H1 (cell line): Measurements from ENCODE around the gene JAK2. TPM values are rescaled to one million over a fixed set of nuclear protein-coding genes. Genes with fewer than 3 reads are reported as not detected.

Experiments
- CTCF ChIA-PET: fragments of 300-600 bp; sonication (Branson Sonifier 250); formaldehyde crosslinking; loops from one replicate; lab custom pipeline; 2021; ENCODE audit not compliant: partially characterized antibody; lab: Charles Lee
- POLR2A ChIA-PET: fragments of 300-600 bp; sonication (Branson Sonifier 250); formaldehyde crosslinking; loops from one replicate; lab custom pipeline; 2021; ENCODE audit warnings: inconsistent platforms; ENCODE audit not compliant: partially characterized antibody; lab: Charles Lee
- DNase-seq, 2 experiments: peaks; one replicate each; pipeline versions ENCODE4 v3.0.0 to v3.0.0-alpha.2; 2010 to 2022; ENCODE audit warnings: low spot score in 2 of 2, low read depth in 1 of 2, mixed read lengths in 1 of 2
- FAIRE-seq: peaks from 2 replicates; lab custom pipeline; 2011; peaks lifted over from hg19 to GRCh38; lab: Jason Lieb, UNC
- H2AFZ ChIP-seq: 2 replicates; pipeline ENCODE4 v1.8.1; 2012; ENCODE audit warnings: low read length, inconsistent platforms
- H2AK5ac ChIP-seq: 2 replicates; pipeline ENCODE4 v1.6.1; 2013; ENCODE audit warnings: low read depth, low read length
- H2BK120ac ChIP-seq: replicated peaks from 2 replicates; pipeline ENCODE3; 2013; ENCODE audit warnings: low read depth, low read length, inconsistent platforms
- H2BK12ac ChIP-seq: 2 replicates; pipeline ENCODE4 v1.6.1; 2013; ENCODE audit warnings: low read depth, low read length
- H2BK15ac ChIP-seq: 2 replicates; pipeline ENCODE4 v1.6.1; 2013; ENCODE audit warnings: low read length
- H2BK20ac ChIP-seq: 2 replicates; pipeline ENCODE4 v1.6.1; 2013; ENCODE audit warnings: low read length
- H2BK5ac ChIP-seq: 2 replicates; pipeline ENCODE4 v1.6.1; 2013; ENCODE audit warnings: low read depth, low read length
- H3K14ac ChIP-seq: 2 replicates; pipeline ENCODE4 v1.6.1; 2013; ENCODE audit warnings: inconsistent platforms; ENCODE audit not compliant: insufficient read length
- H3K18ac ChIP-seq: 2 replicates; pipeline ENCODE4 v1.6.1; 2013; ENCODE audit warnings: low read length; ENCODE audit errors: extremely low read depth
- H3K23ac ChIP-seq: 2 replicates; pipeline ENCODE4 v1.6.1; 2013; ENCODE audit warnings: inconsistent platforms; ENCODE audit not compliant: insufficient read length
- H3K23me2 ChIP-seq: 2 replicates; pipeline ENCODE4 v1.6.1; 2013; ENCODE audit warnings: low read depth, low read length
- H3K27ac ChIP-seq: 2 replicates; pipeline ENCODE4 v1.6.1; 2011; ENCODE audit warnings: low read depth, low read length, inconsistent platforms
- H3K27me3 ChIP-seq, 4 experiments: replicated peaks in 1 of 4; 1 replicate in 1 of 4; 2 replicates in 3 of 4; pipeline versions ENCODE4 v1.6.1 to v1.8.1; 2011 to 2013; ENCODE audit warnings: low read length in 3 of 4, mild to moderate bottlenecking in 3 of 4, inconsistent platforms in 2 of 4, mixed read lengths in 2 of 4, moderate library complexity in 1 of 4; ENCODE audit not compliant: control insufficient read depth in 3 of 4, insufficient read depth in 3 of 4; ENCODE audit errors: extremely low read depth in 1 of 4
- H3K36me3 ChIP-seq, 4 experiments: 2 replicates each; pipeline versions ENCODE4 v1.6.1 to v1.8.1; 2011 to 2013; ENCODE audit warnings: mild to moderate bottlenecking in 4 of 4, low read length in 3 of 4, moderate library complexity in 2 of 4, control low read depth in 1 of 4, inconsistent platforms in 1 of 4; ENCODE audit not compliant: insufficient read depth in 4 of 4, control insufficient read depth in 2 of 4
- H3K4ac ChIP-seq: replicated peaks from 2 replicates; pipeline ENCODE3; 2013; ENCODE audit warnings: low read length, low read depth, mixed read lengths, inconsistent platforms; ENCODE audit not compliant: insufficient read length
- H3K4me1 ChIP-seq, 4 experiments: replicated peaks in 1 of 4; 1 replicate in 1 of 4; 2 replicates in 3 of 4; pipeline versions ENCODE4 v1.6.1 to v1.8.1; 2011 to 2013; ENCODE audit warnings: low read length in 3 of 4, inconsistent platforms in 2 of 4, mixed read lengths in 1 of 4; ENCODE audit not compliant: insufficient read depth in 4 of 4, control insufficient read depth in 3 of 4
- H3K4me2 ChIP-seq, 2 experiments: 2 replicates each; pipeline versions ENCODE4 v1.6.1 to v1.8.1; 2011 to 2013; ENCODE audit warnings: low read depth in 2 of 2, low read length in 2 of 2, control low read depth in 1 of 2, inconsistent platforms in 1 of 2, mild to moderate bottlenecking in 1 of 2; ENCODE audit not compliant: insufficient read depth in 1 of 2
- H3K4me3 ChIP-seq, 4 experiments: fragments of 200-600, 300-600 bp in 1 of 4; sonication (generic), shearing (Covaris generic), sonication (Bioruptor Twin) in 1 of 4; 2 replicates each; pipeline versions ENCODE4 v1.5.1 to v1.8.1; 2011 to 2016; ENCODE audit warnings: low read length in 4 of 4, low read depth in 3 of 4, control low read depth in 2 of 4, inconsistent platforms in 2 of 4, mild to moderate bottlenecking in 2 of 4, mixed read lengths in 1 of 4, moderate library complexity in 1 of 4; ENCODE audit not compliant: insufficient read depth in 2 of 4; ENCODE audit errors: extremely low read depth in 1 of 4
- H3K56ac ChIP-seq: replicated peaks from 2 replicates; pipeline ENCODE3; 2013; ENCODE audit warnings: low read depth, mild to moderate bottlenecking, mixed read lengths, low read length, inconsistent platforms; ENCODE audit not compliant: insufficient read length
- H3K79me1 ChIP-seq: 2 replicates; pipeline ENCODE4 v1.6.1; 2013; ENCODE audit warnings: low read depth, low read length, control low read depth
- H3K79me2 ChIP-seq, 2 experiments: 2 replicates each; pipeline versions ENCODE4 v1.6.1 to v1.8.1; 2012 to 2013; ENCODE audit warnings: low read length in 2 of 2, mild to moderate bottlenecking in 2 of 2, inconsistent platforms in 1 of 2; ENCODE audit not compliant: insufficient read depth in 2 of 2, control insufficient read depth in 1 of 2
- H3K9ac ChIP-seq, 4 experiments: replicated peaks in 1 of 4; 1 replicate in 1 of 4; 2 replicates in 3 of 4; pipeline versions ENCODE4 v1.6.1 to v1.8.1; 2011 to 2013; ENCODE audit warnings: low read depth in 3 of 4, low read length in 3 of 4, control low read depth in 2 of 4, mild to moderate bottlenecking in 2 of 4, moderate library complexity in 2 of 4, inconsistent platforms in 1 of 4; ENCODE audit errors: extremely low read depth in 1 of 4
- H3K9me3 ChIP-seq, 2 experiments: 2 replicates each; pipeline versions ENCODE4 v1.6.1 to v1.8.1; 2012 to 2013; ENCODE audit warnings: mild to moderate bottlenecking in 2 of 2, moderate library complexity in 2 of 2, control low read depth in 1 of 2, inconsistent platforms in 1 of 2, low read depth in 1 of 2, low read length in 1 of 2, mixed read lengths in 1 of 2; ENCODE audit not compliant: insufficient read depth in 2 of 2
- H4K20me1 ChIP-seq, 2 experiments: replicated peaks in 1 of 2; 2 replicates each; pipeline versions ENCODE3 to v1.8.1; 2011 to 2013; ENCODE audit warnings: inconsistent platforms in 2 of 2, low read length in 2 of 2, mild to moderate bottlenecking in 1 of 2; ENCODE audit not compliant: insufficient read depth in 2 of 2, control insufficient read depth in 1 of 2
- H4K5ac ChIP-seq: 2 replicates; pipeline ENCODE4 v1.6.1; 2013; ENCODE audit warnings: low read length, low read depth, mixed read lengths, inconsistent platforms; ENCODE audit not compliant: insufficient read length
- H4K8ac ChIP-seq: 2 replicates; pipeline ENCODE4 v1.8.0; 2013; ENCODE audit warnings: mild to moderate bottlenecking, moderate library complexity, low read length, inconsistent platforms; ENCODE audit not compliant: insufficient read depth; ENCODE audit errors: extremely low read depth
- H4K91ac ChIP-seq: replicated peaks from 2 replicates; pipeline ENCODE3; 2013; ENCODE audit warnings: low read length, mixed read lengths, inconsistent platforms; ENCODE audit not compliant: insufficient read length
- BACH1 ChIP-seq: IDR thresholded peaks from 2 replicates; pipeline ENCODE4 v1.6.1; 2012; ENCODE audit warnings: low read length, improper control_type of control experiment
- BRCA1 ChIP-seq: IDR thresholded peaks from 2 replicates; pipeline ENCODE4 v1.6.1; 2012; ENCODE audit warnings: low read depth, low read length, improper control_type of control experiment
- CEBPB ChIP-seq: IDR thresholded peaks from 2 replicates; pipeline ENCODE4 v1.6.1; 2012; ENCODE audit warnings: low read depth, low read length
- CHD2 ChIP-seq: IDR thresholded peaks from 2 replicates; pipeline ENCODE4 v1.6.1; 2012; ENCODE audit warnings: low read length, improper control_type of control experiment
- CTBP2 ChIP-seq: IDR thresholded peaks from 2 replicates; pipeline ENCODE4 v1.7.0; 2011; ENCODE audit warnings: borderline replicate concordance, mild to moderate bottlenecking, moderate library complexity, mixed read lengths, low read length; ENCODE audit not compliant: insufficient read depth, insufficient read length
- EZH2 ChIP-seq: fragments of 200-600 bp; sonication (generic); IDR thresholded peaks from 2 replicates; pipeline ENCODE4 v1.7.1; 2012; ENCODE audit warnings: low read depth, mild to moderate bottlenecking, moderate library complexity, low read length, inconsistent platforms; ENCODE audit not compliant: severe bottlenecking
- HDAC6 ChIP-seq: IDR thresholded peaks from one replicate; pipeline ENCODE4 v1.7.1; 2012; ENCODE audit warnings: low read depth, mild to moderate bottlenecking, inconsistent platforms, low read length, moderate library complexity
- JUN ChIP-seq: IDR thresholded peaks from 2 replicates; pipeline ENCODE4 v1.6.1; 2011; ENCODE audit warnings: low read depth, mild to moderate bottlenecking, improper control_type of control experiment, low read length
- PHF8 ChIP-seq: fragments of 200-600 bp; sonication (generic); conservative IDR thresholded peaks from 2 replicates; pipeline ENCODE4 v1.7.1; 2012; ENCODE audit warnings: low read depth, mild to moderate bottlenecking, inconsistent platforms, low read length, moderate library complexity
- RBBP5 ChIP-seq: IDR thresholded peaks from 2 replicates; pipeline ENCODE4 v1.7.1; 2012; ENCODE audit warnings: low read depth, mild to moderate bottlenecking, inconsistent platforms, low read length, moderate library complexity, borderline replicate concordance
- RXRA ChIP-seq: IDR thresholded peaks from 2 replicates; pipeline ENCODE4 v1.6.1; 2011; ENCODE audit warnings: low read depth, mild to moderate bottlenecking, low read length, moderate library complexity; ENCODE audit not compliant: insufficient read depth
- SIN3A ChIP-seq, 2 experiments: IDR thresholded peaks in 1 of 2; conservative IDR thresholded peaks in 1 of 2; 2 replicates each; pipeline ENCODE4 v1.6.1; 2011 to 2012; ENCODE audit warnings: low read length in 2 of 2, improper control_type of control experiment in 1 of 2, low read depth in 1 of 2, mild to moderate bottlenecking in 1 of 2
- SUZ12 ChIP-seq: fragments of 200-600 bp; sonication (generic); IDR thresholded peaks from 2 replicates; pipeline ENCODE4 v1.6.1; 2012; ENCODE audit warnings: mild to moderate bottlenecking, inconsistent platforms, low read length, moderate library complexity, mixed read lengths
- WGBS, 2 experiments: shearing (Covaris generic) in 1 of 2; methylation state at CpG; one replicate each; pipeline versions ENCODE4 v1.1.6 to v1.1.7; 2013 to 2015; ENCODE audit warnings: low lambda C conversion rate in 2 of 2, mixed read lengths in 2 of 2, inconsistent platforms in 1 of 2, low coverage in 1 of 2, missing lambda C conversion rate in 1 of 2; ENCODE audit not compliant: insufficient replicate concordance in 2 of 2, insufficient coverage in 1 of 2, insufficient read length in 1 of 2; ENCODE audit errors: extremely low coverage in 1 of 2, missing lambda C conversion rate in 1 of 2; 5-methylcytosine and 5-hydroxymethylcytosine counted together
- polyA plus RNA-seq, 7 experiments: library from polyadenylated mRNA; depleted of rRNA in 3 of 7; stranded (reverse) in 5 of 7; unstranded in 2 of 7; fragments of >200 nt in 5 of 7; fragments of 200-250 nt in 2 of 7; gene quantifications; 1 replicate in 5 of 7; 2 replicates in 1 of 7; 4 replicates in 1 of 7; pipeline versions ENCODE4 v1.2.1 to v1.2.3, GENCODE V29; 2011 to 2013; ENCODE audit warnings: missing spikeins in 2 of 7, mixed read lengths in 2 of 7
- total RNA-seq: library from RNA; stranded (reverse); fragmentation: NEBNext Ultra II Directional; extraction: Animal tissue kit (Norgen Biotek cat#: 25700); gene quantifications from 2 replicates; pipeline ENCODE4 v1.2.1, GENCODE V29; 2021

The JAK2 gene
- total and polyA plus RNA-seq, 2 of the 8 experiments (the other 6 are each of a cell fraction or from before 2014, with no cell fraction given), result 0.50 to 2.1 TPM

DNA sequence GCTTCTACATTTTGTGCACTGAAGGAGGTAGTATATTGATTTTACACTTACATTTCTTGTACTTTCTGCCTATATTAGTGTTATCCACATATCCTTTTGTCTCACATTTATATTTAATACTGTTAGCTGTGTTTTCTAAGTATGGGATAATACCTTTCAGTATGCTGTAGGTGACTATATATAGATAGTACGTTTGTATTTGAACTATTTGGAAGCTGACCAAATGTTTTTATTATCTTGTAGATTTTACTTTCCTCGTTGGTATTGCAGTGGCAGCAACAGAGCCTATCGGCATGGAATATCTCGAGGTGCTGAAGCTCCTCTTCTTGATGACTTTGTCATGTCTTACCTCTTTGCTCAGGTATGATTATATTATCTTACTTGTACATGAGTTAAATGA, 59.1 kb downstream of the JAK2 start:
- H3K79me2 ChIP-seq, result no peaks in the 10 kb centered on the region
- FAIRE-seq (no peak), DNase-seq (no peak)
- no peak overlapping the region for H2BK15ac ChIP-seq
- no peak overlapping the region for H2AFZ ChIP-seq
- peaks cover 0 to 3% (median 0%) of the 10 kb centered on the region in 4 experiments; a peak in 2 of 8 replicates for H3K36me3 ChIP-seq
- H3K14ac ChIP-seq, result no peak overlapping the region
- no peak overlapping the region for H3K4me3 ChIP-seq
- no peaks in the 10 kb centered on the region; a peak in 1 of 7 replicates for H3K4me1 ChIP-seq
- H2BK12ac ChIP-seq, result no peak overlapping the region
- H3K9ac ChIP-seq, result no peak overlapping the region
- CTCF ChIA-PET, result interaction anchor here (0.5 to 0.9 kb wide), 2 partner anchors 285 to 1595 kb away, joined by 4 to 7 read pairs; no protein-coding TSS in a partner anchor
- H3K79me1 ChIP-seq, result no peaks in the 10 kb centered on the region
- no peak overlapping the region for H3K18ac ChIP-seq
- no peak overlapping the region for H4K8ac ChIP-seq
- POLR2A ChIA-PET, result no interaction called here
- no peaks in the 10 kb centered on the region for H4K20me1 ChIP-seq
- H2BK120ac ChIP-seq, result no peak overlapping the region
- no peak overlapping the region for H4K91ac ChIP-seq
- peaks cover 3 to 13% of the 10 kb centered on the region in 2 experiments; a peak in 1 of 4 replicates for H3K9me3 ChIP-seq
- no peak overlapping the region for H3K23ac ChIP-seq
- no peak overlapping the region for H4K5ac ChIP-seq
- H3K27me3 ChIP-seq, result no peaks in the 10 kb centered on the region
- H3K4me2 ChIP-seq, result no peak overlapping the region
- H2BK5ac ChIP-seq, result no peak overlapping the region
- no peak overlapping the region for H2AK5ac ChIP-seq
- WGBS, 2 experiments, result 89% methylated on average over 4 of the region's 4 CpGs; no CpG with 5 or more reads in 1 of the 2 experiments
- H3K23me2 ChIP-seq, result no peaks in the 10 kb centered on the region
- no peak for TF ChIP-seq JUN
- no peak for TF ChIP-seq BACH1
- no peak for TF ChIP-seq RBBP5
- no peak for TF ChIP-seq EZH2
- TF ChIP-seq HDAC6, result no peak
- TF ChIP-seq CTBP2, result no peak
- TF ChIP-seq CHD2, result no peak
- no peak for TF ChIP-seq SUZ12
- no peak for TF ChIP-seq BRCA1
- no peak for TF ChIP-seq PHF8
- no peak for TF ChIP-seq CEBPB
- TF ChIP-seq SIN3A (conservative IDR thresholded peaks at IDR 0.05 in 1 of 2, IDR thresholded peaks at IDR 0.05 in 1 of 2; ENCODE audit: low read depth in 1 of 2, low read length in 2 of 2), result no peak
- TF ChIP-seq RXRA, result no peak
- H3K4ac ChIP-seq, result no peak overlapping the region
- no peak overlapping the region for H3K27ac ChIP-seq
- H2BK20ac ChIP-seq, result no peak overlapping the region
- H3K56ac ChIP-seq, result no peak overlapping the region
